GM19467 (cell line): Measurements from ENCODE around the gene KCNQ1.

Experiments
- ATAC-seq: cut with Tn5 transposase; IDR thresholded peaks from one replicate; pipeline ENCODE4 v1.9.1; 2021; ENCODE audit warnings: mild to moderate bottlenecking, moderate library complexity; ENCODE audit not compliant: unreplicated experiment

KCNQ1 gene

GRCh38 chr11:2674658-2675131 is 229.9 kb downstream of the KCNQ1 start:
- no peak for ATAC-seq

DNA sequence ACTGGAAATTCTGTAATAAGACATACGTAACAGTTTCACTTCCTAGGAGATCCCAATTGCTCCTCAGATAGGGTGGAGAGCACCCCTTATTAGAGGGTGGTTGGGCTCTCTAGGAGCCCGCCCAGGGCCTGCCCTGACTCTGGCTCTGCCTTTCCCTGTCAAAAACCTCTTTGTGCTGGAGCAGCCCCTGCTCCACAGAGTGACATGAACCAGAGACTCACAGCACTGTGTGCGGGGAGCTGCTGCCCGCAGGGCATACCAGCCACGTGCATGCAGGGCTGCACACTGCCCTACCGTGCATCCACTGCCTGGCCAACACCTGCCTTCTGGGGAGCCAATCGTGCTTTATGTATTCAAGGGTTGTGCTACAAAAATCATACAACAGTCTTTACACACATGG is 230.7 kb downstream of the KCNQ1 start:
- no peak for ATAC-seq

GRCh38 chr11:2677127-2677526 is 232.3 kb downstream of the KCNQ1 start:
- no peak for ATAC-seq

DNA sequence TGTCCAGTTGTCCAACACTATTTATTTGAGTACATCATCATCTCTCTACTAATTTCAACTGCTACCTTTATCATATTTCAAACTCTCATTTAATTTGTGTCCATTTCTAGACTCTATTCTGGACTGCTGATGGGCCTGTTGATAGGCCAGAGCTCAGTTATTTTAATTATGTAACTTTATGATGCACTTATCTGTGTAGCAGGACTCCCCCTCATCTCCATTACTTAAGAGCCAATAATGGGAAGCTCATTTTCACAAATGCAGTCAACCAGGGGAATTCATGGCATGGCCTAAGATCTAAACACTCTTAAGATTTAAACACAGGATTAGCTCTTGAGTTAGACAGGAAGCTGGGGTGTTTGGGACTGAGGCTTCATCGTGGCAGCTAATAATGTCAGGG is 233.6 kb downstream of the KCNQ1 start:
- ATAC-seq = no peak

DNA sequence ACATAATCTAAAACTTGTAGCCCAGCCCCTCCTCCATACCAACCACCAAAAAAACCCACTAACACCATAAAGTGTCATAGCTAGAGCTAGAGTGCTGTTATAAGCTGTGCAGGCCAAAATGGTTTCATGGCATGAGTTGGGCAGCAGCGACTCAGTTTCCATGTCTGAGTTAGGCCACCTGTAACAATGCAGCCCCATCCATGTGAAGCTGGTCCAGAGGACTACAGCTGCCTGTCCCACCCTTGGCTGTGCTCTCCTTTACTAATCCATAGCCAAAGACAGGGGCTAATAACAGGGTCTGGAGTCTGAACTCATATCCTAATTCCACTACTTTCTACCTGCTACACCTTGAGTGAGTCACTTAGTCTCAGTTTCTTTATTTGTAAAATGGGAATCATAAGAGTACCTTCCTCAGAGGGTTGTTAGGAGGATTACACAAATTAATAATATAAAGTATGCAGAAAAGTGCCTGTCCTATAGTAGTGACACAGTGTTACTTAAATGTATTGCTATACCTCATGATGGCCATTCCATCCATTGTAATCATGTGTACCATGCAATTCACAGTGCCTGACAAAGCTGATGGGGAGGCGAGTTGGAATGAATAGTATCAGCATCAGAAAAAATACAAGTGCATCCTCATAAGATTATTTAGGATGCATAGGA is 234.3 kb downstream of the KCNQ1 start:
- ATAC-seq = no peak

DNA sequence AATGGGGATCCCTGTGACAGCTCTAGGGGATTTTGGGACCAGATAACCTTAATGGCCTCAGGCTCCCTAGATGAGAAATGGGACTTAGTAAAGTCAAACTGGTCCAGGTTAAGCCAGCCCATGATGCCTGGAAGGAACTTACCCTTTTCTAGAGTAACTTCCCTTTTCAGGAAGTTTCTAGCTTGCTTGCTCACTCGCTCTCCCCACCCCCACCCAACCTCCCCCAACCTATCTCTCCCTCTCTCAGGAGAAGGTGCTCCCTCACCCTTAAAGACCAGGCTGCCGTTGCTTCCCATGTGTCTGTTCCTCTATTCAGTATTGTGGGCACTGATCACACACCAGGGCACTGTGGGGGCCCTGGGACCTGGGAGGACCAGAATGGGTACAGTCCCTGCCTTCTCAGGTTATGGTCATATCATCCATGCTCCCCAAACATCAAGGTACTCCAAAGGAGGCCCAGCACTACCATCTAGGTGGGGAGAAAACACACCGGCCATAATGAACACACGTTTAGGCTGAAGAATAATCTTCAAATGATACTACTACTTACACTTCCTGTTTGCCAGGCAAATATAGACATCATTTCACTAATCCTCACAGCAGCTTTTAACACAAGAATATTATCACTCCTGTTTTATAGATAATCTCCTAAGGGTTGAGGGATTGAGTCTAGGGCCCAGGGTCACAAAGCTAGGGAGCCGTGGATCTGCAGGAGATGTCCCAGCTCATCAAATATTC is 236.8 kb downstream of the KCNQ1 start:
- no peak for ATAC-seq

DNA sequence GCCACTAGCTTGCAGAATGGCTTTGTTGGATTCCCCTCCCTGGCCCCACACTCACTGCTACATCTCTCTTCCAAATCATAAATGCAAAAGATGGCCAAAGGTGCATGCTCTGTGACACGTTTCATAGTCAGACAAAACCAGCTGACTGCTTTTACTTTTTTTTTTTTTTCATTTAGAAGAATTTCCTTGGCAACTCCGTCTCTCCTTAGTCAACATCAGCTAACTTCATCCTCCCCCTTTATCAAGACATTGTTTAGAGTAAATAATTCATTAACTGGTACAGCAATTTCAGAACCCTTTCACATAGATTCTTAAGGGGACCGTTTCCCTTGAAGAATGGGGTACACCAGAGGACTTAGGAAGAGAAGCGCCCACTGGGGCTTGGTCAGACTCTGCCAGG is 239.0 kb downstream of the KCNQ1 start:
- no peak for ATAC-seq

- no peak for ATAC-seq
Measured at GRCh38 chr11:2684581-2684980, 239.8 kb downstream of the KCNQ1 start.

- no peak for ATAC-seq
Measured at GRCh38 chr11:2685051-2685450, 240.2 kb downstream of the KCNQ1 start.

GRCh38 chr11:2685566-2686359 is 241.0 kb downstream of the KCNQ1 start:
- no peak for ATAC-seq

DNA sequence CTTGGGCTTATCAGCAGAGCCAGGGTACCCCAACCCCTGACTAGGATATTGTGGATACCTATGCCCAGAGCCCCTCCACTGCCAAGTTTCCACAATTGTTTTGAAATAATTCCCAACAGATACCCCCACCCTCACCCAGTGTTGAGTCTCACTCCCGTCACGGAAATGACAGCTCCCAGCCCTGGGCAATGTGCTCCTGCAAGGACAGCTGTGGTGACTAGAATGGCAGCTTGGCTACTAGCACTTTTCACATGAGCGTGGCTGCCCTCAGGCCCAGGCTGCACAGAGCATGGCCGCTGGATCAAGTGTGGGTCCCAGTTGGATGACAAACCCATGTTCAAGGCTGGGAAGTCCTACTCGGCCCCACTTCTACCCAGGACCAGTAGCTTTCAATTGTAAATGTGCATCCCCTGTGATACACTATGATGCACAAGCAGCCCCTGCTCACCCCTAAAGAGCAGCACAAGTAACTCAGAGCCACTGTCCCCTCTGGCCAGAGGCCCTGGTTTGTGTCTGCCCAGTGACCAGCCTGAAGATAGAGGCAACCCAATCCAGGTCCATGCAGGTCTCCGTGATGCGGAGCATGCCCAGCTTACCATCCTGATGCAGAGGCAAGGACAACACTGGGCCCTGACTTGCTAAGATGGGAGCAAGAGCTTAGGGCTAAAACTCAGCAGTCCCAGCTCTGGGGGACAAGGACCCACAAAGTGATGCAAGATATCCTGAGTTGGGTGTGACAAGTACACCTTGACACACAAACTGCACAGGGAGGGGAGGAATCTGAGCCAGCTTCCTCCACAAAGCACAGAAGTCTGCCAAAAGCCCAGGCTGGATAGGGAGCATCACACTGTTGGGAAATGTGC is 241.8 kb downstream of the KCNQ1 start:
- ATAC-seq = no peak

DNA sequence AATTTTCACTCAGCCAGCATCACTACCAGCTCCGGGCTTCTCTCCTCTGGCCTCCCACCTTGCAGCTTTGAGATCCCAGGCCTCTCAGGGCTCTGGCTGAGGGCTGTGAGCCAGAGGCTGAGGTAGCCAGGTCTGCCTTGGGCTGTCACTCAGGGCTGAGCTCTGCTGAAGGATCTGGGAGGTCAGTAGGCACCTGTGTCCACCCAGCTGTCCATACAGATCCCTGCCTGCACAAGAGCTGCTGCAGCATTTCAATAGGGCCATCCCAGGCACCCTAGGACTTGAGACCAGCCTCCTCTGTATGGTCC is 242.4 kb downstream of the KCNQ1 start:
- no peak for ATAC-seq

- ATAC-seq = no peak
Measured at GRCh38 chr11:2687782-2688191, 243.0 kb downstream of the KCNQ1 start.

- ATAC-seq = no peak
Measured at GRCh38 chr11:2688381-2689231, 243.8 kb downstream of the KCNQ1 start.

DNA sequence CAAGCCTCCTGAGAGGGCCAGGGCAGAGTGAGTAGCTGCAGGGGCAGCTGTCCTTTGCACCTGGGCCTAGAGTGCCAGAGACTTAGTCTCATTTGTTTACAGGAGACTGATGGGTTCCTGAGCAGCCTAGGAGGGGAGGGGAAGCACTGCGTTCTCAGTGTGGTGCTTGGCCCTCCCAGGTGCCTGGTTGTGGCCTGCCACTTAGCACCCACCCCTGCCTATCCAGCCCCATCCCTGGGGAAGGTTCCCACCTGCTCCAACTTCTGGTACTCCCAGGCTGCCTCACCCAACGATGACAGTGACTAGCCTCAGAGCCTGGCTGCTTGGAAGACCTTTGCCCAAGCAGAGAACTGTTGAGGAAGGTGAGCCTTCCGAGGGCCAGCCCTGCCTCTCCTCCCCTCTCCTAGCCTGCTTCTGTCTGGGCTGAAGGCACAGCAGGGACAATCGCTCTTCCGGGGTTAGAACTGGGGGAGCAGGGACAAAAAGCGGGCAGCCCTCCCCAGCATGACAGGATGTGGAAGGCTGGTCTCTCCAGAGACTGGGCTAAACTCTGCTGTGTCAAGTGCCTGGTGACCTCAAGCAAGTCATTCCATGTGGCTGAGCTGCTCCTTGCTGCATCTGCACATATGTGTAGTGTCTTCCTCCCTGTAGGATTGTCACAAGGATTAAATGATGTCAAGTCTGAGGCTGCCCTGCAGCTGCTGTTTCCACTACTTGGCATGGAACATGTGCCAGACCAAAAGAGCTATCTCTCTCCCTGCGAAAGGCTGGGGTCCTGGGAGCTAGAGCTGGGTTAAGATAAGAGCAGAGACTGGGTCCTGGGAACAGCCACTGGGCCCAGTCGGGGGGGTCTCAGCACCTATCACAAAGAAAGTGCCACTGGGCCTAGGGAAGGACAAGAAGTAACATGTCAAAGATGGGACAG is 245.1 kb downstream of the KCNQ1 start:
- no peak for ATAC-seq

GRCh38 chr11:2690596-2691354 is 246.0 kb downstream of the KCNQ1 start:
- no peak for ATAC-seq

DNA sequence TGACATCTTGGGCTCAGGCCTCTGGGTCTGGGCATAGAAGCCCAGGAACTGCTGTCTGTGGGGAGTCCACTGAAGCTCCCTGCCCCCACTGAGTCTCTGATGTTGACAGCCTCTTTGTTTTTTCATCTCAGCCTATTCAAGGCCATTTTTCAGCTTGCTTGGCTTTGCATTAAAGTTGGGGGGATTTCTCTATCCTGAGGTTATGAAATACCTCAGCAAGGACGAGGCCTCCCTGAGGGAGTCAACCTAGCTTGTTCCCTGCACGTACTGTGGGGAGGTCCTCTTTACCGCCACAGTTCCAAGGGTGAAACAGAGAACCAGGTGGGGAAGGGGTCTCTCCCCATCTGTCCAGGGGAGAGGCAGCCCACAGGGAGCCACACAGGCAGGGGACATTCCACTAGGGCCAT is 246.6 kb downstream of the KCNQ1 start:
- no peak for ATAC-seq
